HG02970 (cell line): ENCODE data around the gene GRIK3.

Experiments
- ATAC-seq: cut with Tn5 transposase; IDR thresholded peaks from one replicate; pipeline ENCODE4 v1.9.1; 2021; ENCODE audit warnings: mild to moderate bottlenecking, moderate library complexity, moderate number of reproducible peaks; ENCODE audit not compliant: unreplicated experiment, low FRiP score

The GRIK3 gene

DNA sequence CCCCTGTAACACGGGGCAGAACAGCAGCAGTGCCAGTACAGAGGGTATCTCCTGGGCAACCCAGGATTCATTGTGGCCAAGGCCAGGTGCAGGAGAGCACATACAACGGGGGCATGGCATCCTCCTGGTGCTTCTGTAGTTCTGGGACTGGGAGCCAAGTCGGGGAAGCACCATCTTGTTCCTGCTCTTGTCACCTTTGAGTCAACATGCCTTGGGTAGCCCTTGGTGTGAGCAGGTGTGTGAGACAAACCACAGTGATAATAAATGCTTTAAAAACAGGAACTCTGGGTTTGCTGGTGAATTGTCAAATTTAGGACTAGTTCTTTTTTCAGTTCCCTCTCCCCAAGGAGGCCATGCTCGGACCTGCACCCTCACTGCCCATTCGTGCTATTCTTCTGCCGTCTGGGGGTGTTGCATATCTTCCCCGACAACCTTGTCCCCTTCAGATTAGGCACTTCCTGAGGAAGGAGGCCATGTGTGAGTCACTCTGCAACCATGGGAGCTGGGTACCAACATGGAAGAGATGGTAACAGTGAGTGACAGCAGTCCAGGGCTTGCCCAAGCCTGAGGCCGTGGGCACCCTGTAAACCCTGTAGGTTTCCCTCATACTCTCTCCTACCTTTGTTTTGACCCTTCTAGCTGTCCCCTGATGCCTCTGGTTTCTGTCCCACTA lies 150.2 kb downstream of the GRIK3 start:
- ATAC-seq, result no peak

GRCh38 chr1:36883315-36883949 lies 150.9 kb downstream of the GRIK3 start:
- ATAC-seq, result no peak

GRCh38 chr1:36882536-36883285 lies 151.6 kb downstream of the GRIK3 start:
- ATAC-seq, result no peak

- ATAC-seq, result no peak
These were observed 152.8 kb downstream of the GRIK3 start for GRCh38 chr1:36881541-36881940.

DNA sequence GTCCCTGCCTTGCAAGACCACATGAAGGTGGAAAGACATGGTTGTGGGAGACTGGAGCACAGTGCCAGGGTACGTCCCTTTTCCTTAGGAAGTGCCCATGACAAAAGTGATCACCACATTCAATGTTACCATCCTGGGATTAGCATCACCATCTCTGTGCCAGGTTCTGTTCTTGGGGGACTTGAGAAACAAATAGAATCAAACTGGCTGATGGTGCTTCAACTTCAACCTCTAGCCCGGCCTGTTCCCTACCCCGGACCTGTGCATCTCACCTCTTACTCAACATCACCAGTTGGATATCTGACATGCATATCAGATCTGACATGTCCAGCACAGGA lies 153.3 kb downstream of the GRIK3 start:
- ATAC-seq, result no peak

GRCh38 chr1:36880155-36881067 lies 153.9 kb downstream of the GRIK3 start:
- ATAC-seq, result no peak

- no peak for ATAC-seq
These were observed 154.7 kb downstream of the GRIK3 start for GRCh38 chr1:36879613-36880012.

GRCh38 chr1:36876990-36877389 lies 157.3 kb downstream of the GRIK3 start:
- no peak for ATAC-seq

GRCh38 chr1:36874271-36875060 lies 159.8 kb downstream of the GRIK3 start:
- ATAC-seq, result no peak

- ATAC-seq, result no peak
These were observed 161.5 kb downstream of the GRIK3 start for GRCh38 chr1:36872858-36873257.

DNA sequence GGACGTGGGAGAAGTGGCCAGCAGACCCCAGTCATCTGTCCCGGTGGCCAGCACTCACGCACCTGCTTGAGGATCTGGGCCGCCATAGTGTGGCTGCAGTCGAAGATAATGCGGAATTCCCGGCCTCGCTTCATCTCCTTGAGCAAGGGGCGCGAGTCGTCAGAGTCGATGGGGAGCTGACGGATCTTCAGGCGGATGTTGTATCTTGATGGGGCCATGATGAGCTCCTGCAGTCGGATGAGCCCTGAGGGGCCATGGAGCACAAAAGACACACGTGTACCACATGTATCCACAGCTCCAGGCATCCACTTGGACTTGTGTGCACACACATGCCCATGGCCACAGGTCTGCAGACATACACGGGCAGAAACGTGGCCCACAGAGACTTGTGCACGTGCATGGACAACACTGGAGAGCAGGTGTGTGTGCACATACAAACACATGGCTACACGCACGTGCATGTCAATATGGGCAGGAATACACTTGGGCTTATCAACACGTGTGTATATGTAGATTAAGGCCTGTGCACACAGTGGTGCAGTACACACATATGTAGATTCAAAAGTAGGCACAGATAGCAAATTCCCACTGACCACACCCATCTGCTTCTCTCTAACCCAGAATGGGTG lies 162.1 kb downstream of the GRIK3 start:
- no peak for ATAC-seq

GRCh38 chr1:36871146-36871971 lies 163.0 kb downstream of the GRIK3 start:
- no peak for ATAC-seq

DNA sequence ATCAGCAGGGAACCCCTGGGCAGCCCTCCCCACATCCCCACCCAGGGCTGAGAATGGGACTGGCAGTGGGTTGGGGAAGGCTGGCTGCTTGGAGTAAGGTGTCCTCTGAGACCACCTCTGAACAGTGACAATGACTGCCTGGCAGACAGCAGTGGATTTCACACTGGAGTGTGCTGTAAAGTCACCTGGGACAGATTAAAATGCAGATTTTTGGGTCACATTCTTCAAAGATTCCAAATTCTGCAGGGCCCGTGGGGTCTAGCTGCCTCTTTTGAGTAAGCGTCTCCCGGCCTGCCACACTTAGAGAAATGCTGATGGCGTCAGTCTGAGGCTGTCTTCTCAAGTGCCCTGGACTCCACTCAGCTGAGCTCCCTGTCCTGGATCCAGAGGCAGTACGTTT lies 164.5 kb downstream of the GRIK3 start:
- no peak for ATAC-seq

DNA sequence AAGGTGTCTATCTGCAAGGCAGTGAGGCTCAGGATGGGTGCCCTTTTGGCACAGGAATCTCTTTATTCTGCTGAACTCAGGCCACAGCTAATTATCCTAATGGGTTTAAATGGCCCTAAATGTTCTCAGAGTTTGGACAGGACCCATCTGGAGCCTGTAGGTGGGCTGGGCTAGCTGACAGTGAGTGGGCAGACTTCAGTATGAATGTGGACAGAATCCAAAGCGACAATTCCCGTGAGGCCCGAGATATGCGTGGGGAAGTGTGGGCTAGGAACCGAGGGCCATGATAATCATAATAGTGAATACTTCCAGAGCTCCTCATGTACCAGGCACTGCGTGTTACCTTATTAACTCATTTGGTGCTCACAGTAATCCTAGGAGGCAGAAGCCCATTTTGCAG lies 165.3 kb downstream of the GRIK3 start:
- no peak for ATAC-seq

DNA sequence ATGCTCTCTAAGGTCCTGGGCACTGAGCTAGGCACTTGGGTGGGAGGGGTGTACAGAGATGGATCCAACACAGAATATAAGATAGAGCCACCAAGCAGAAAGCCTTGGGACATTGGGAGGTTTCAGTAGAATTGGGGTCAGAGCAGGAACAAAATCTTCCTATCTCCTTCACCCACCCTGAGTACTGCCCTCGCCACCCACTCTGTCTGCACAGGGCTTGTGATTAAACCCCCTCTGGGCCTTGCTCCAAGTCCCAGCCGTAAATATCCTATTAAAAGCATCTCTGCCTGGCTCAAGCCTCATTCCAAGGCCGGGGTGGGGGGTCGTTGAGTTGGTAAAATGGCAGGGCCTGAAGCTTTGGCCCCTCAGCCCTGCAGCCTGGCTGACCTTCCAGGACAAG lies 166.7 kb downstream of the GRIK3 start:
- no peak for ATAC-seq

DNA sequence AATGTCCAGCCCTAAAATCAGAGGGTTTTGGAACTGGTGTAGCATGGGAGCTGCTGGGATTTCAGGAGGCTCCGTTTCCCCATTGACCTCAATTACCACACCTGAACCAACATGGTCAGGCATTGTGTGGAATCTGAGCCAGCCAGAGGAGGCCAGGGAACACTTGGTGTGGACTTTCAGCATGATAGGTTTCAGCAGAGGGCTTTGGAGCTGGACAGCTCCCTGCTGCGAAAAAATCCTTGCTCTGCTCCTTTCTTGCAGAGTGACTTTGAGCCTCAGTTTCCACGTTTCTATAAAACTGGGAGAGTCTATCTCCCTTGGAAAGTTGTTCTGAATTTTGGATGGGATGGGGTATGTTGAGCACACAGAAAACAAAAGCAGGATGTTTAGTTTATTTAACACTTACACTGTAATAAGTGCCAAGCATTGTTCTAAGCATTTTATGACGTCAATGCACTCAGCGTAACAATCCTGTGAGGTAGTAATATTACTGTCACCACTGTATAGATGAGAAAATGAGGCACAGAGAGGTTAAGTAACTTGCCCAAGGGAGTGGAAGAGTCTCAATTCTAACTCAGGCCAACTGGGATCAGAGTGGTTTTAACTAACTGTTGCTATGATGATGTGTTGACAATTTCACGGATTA lies 168.0 kb downstream of the GRIK3 start:
- ATAC-seq, result no peak

- ATAC-seq, result no peak
These were observed 168.8 kb downstream of the GRIK3 start for GRCh38 chr1:36865602-36865900.

- ATAC-seq, result no peak
These were observed 169.3 kb downstream of the GRIK3 start for GRCh38 chr1:36864823-36865601.
